ENCODE results near the gene PAX6.

PAX6 gene

DNA sequence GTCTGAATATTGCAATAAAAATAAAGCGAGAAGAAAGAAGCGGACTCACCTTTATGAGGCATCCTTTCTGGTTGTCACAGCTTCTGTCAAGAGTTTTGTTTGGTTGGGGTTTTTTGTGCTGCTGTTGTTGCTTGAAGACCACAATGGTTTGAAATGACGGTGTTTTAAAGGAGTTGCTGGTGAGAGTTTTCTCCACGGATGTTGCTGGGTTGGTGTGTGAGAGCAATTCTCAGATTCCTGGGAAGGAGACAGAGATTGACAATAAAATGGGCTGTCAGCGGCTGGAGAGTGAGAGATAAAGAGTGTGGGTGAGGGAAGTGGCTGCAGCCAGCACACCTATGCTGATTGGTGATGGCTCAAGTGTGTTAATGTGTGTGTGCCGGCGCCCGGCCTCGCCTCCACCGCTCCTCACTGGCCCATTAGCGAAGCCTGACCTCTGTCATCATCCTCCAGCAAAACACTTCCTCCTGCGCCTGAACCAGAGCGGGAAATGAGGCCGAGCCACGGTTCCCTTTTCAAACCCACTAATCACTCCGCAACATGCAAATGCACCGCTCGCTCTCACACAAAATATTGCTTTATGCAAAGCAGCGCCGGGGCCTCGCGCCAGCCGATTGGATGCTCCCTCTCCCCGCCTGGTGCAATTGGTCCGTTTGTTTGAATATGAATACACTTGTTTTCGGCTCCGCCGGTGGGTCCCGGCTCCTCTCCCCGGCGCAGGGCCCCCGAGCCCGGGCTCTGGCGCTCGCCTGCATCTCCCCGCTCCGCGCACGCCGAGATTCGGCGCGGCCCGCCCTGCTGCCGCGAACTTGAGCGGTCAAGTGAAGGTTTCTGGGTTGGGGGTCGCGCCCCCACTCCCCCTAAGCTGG lies at the start of gene PAX6:
PAX6 (minus strand) TSS at position 544 of the 869 bp plus-strand sequence. CDS start 4,911 bp downstream, outside the sequence.
- DNase-seq (ENCODE audit: low spot score) = peak; percentile 85

DNA sequence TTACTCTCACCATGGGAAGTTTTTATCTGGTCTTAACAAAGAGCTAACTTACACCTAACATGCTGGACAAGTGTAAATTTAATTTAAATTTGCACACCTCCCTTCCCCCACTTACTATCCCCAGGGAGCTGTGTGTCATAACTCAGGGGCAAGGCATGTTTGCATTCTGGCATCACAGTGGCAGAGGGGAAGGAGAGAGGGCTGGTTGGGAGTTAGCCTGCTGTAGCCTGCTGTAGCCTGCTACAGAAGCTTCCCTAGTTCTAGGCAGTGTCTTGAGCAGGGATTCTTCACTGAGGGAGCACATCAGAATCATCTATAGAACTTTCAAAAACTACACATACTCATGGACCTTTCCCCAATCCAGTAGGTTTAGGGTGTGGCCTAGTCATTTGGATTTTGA lies 49.3 kb upstream of the PAX6 start:
- DNase-seq (ENCODE audit: low spot score) = no peak

DNA sequence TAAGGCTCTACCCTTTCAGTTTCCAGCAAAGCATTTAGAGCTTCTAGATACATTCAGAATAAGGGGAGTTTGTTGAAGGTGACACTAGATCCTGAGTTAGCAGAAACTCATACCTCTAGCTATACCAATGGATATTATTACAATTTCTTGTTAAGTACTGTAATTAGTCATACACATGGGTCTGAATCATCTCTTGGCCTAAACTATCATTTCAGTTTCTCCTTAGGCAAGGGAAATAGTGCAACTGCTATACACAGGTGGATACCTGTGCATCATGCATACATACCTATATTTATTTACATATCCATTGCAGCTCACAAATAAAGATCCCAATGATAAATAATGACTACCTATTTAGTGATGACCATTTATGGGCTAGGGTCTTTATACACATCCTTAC lies 45.1 kb upstream of the PAX6 start:
- DNase-seq (ENCODE audit: low spot score) = no peak

DNA sequence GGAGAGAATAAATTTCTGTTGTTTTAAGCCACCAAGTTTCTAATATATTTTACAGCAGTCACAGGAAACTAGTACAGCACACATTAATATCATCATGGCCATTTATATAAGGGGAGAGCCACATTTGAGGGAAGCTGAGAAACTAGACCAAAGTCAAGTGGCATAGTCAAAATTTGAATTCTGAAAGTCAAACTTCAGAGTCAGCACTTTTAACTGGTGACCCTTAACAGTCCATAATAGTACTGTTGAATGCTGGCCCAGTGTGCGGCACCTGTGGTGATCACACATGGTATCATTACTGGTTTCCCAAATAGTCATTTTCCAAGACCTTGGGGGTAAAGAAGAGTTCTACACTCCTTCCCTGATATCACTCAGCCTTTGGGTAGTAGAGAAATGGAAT lies 44.3 kb upstream of the PAX6 start:
- DNase-seq (ENCODE audit: low spot score) = no peak

DNA sequence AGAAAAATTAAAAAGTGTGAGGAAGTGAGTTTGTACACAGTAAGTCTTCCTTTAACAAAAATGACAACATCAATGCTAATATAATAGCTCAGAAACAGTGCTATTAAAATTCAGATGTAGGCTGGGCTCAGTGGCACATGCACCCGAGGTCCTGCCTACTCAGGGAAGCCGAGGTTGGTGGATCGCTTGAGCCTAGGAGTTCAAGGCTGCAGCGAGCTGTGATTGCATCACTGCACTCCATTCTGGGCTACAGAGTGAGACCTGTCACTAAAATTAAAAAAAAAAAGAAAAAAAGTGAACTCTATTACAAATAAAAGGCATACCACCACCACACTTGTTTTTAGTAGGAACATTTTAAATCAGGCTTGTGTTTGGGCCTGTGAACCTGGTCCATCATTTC lies 39.2 kb upstream of the PAX6 start:
- no peak for DNase-seq (ENCODE audit: low spot score)

DNA sequence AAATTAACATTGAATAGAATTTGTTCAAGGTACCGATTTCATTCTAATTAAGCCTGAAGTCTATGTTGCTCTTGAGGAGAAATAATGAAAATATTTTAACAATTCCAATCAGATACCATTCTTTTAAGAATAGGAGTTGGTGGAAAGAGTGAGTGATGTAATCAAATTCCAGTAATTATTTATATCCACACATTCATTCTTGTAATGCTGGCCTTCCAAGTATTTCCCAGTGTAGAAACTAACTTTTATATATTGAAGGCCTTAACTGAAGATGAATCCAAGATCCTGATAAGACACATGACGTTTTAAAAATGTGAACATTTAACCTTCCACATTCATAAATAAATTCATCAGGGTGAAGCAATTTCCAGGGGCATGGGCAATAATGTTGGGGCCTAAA lies 36.6 kb upstream of the PAX6 start:
- DNase-seq (ENCODE audit: low spot score) = no peak

DNA sequence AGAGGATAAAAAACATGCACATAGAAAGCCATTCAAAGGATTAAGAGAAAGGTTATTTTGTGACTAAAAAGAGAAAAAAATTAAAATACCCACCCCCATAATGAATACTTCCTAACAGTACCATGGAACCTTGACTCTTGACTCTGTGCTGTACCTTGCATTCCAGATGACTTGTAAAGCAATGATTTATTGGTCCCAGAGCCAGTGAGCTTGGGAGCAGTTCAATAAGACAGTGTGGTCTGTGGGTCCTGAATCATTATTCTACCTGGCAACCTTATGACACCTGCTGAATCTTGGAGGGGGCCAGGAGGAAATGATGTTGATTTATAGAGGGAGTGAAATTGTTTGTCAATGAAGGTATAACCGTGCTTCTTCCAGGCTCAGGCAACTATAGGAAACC lies 34.2 kb upstream of the PAX6 start:
- no peak for DNase-seq (ENCODE audit: low spot score)

DNA sequence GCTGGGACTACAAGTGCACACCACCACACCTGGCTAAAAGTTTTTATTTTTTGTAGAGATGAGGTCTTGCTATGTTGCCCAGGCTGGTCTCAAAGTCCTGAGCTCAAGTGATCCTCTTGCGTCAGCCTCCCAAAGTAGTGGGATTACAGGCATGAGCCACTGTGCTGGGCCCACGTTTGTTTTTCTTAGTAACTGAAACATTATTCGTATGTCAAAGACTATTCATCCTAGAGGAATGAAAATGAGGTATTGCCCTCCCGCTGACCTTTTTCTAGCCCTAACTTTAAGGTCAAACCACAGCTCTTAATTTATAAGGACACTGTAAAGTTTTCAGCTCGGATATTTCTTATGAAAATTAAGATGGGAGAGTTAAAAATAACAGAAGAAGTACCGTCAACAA lies 33.2 kb upstream of the PAX6 start:
- no peak for DNase-seq (ENCODE audit: low spot score)

DNA sequence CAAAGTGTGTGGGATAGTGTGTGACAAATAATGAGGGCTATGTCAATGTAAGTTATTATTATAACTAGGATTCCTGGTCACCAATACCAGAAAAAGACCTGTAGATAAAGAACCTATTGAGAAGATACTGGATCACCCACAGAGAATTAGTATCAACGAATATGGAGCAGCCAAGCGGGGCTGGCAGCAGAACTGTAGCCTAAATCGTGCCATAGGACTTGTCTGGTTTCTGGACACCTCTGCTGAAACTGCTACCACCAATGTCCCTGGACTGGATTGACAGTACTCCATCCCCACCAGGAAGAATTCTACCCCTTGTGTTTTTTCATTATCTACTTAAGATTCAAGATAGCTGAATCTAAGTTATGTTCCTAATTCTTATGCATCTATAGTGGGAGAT lies 30.3 kb upstream of the PAX6 start:
- no peak for DNase-seq (ENCODE audit: low spot score)

DNA sequence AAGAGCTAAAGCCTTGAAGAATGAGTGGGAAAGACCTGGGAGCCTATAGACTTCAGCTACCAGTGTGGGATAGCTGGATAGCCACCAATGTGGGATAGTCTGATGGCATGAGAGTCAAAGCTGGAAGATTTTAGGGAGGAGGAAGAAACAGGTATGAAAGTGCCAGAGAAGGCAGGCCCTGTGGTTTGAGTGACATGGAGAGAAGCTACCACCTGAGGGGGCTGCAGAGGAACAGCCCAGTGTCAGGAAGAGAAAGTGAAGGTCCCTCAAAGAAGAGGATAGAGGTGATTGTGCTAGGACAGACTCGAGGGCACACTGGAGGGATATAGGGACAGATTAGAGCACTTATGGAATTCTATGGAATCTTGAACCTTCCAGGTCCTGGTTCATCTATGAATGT lies 23.1 kb upstream of the PAX6 start:
- DNase-seq (ENCODE audit: low spot score) = no peak

DNA sequence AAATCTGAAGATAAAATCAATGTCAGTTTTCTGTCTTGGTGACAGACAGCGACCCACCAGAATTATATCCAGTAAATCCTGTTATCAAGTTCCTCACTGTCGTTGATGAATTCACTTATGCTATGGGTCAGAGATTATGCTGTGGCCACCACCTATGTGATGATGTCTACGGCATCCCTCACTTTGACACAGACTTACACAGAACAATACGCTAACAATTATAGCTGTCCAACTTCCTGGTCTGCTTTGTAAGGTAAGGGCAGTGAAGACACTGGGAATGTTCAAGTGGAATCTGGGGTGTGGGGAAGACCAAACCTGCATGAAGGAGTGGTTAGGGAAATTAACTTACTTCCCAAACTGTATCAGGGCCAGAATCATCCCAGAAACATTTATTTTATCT lies 19.3 kb upstream of the PAX6 start:
- DNase-seq (ENCODE audit: low spot score) = no peak

DNA sequence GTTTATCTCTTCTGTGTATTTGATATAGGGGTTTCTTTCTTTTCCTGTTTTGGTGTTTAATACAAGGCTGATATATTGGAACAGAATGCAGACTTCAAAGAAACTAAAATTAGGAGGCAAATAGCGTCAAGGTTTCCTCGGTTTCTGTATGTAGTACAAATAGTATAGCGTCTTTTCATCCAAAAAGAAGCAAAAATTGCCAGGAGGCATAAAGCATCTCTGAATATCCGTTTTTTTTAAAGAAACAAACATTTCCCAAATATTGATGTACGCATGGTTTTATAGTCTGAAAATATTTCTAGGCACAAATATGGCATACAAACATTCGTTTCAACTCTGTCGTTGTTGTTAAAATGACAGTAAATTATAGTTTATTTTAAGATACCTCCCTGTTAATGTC lies 17.1 kb upstream of the PAX6 start:
- DNase-seq (ENCODE audit: low spot score) = no peak

DNA sequence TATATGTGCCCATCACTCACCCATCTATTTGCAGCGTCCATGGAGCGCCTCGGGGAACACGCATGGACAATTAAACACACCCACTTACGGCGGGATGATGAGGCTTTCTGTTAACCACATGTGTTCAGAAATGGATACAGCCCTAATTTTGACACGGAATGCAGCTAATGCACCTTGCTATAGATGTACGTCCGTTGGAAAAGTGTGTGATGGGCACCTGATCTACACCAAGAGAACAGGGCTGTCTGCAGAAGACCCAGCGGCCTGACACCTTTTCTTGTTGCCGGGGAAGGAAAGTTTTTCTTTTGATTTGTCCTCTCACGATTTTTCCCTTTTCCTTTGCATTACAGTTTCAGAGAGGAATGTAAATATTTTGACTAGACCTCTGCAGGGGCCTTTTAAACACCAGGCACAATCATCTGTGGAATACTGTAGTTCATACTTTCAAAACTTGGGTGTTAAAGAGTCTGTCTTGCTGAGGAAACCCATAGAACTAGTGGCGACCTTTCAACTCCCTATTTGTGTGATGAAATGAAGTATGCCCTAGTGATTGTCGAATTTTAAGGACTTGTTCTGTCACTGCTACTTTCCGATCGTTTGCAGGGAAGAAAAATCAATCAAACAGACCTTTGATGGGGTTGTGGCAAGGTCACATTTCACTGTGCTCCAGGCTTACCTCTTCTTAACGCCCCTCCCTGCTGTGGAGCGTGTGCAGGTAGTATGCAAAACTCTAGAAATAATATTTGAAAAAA lies 16.5 kb upstream of the PAX6 start:
- no peak for DNase-seq (ENCODE audit: low spot score)

DNA sequence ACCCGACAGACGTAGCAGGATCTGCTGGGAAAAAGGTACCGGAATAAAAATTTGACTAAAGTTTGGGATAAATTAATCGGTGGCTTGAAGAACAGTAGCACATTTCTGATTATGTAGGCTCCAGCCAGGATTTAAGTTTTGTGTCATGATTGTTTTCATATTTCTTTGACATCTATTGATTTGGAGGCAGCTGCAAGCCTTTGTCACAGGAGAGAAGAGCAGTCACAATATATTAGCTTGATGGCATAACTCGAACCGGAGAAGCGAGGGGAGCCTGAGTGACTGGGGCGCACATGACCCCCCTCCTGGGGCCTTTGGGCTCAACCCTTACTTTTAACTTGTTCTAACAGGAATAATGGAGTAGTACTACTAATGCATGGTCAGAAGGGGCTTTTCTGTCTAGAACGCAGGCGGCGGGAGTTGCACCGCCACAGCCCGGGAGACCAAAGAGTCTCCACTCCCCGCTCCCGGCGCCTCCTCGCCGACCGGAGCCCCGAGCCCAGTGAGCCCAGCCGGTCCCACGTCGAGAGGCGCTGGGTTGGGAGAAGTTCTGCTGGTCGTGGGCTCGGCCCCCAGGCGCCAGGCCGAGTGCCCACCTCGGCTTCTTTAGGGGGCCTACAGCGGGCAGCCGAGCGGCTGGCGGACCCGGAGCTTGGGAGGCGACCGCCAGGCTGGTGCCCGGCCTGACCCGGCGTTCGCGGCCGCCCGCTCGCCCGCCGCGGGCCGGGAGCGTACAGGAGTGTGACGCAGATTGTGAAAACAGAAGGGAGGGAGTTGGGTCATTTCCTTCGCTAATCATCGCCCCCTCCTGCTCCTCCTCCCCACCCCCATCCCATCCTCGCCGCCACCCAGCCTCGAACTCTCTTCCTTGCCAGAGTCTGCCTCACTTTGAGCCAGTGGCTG lies 15.7 kb upstream of the PAX6 start:
- no peak for DNase-seq (ENCODE audit: low spot score)

DNA sequence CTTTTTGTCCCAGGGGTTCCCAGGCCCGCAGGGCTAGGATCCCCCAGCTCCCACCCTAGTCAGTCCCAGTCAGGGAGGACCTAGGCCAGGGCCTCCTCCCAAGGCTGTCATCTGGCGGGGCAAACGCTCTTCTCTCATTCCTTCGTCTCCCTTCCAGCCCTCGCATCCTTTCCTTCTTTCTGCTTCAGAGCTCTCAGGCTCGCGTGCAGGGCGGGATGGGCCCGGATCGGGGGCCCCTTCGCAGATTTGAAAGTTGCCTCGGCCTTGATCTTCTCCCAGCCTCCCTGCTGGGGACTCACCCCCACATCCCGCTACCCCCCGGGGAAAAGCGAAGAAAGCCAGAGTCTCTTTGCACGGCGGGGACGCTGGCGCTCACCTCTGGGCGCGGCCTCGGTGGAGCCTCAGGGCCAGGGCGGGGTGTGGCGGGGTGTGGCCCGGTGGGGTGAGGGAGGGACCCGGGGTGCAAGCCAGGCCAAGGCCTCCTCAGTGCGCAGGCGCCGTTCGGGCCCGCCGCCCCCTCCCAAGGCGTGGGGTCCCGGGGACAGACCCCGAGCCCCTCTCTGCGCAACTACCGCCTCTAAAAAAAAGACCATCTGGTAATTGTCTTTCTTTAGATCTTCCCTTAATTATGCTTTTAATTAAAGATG lies 14.8 kb upstream of the PAX6 start:
- no peak for DNase-seq (ENCODE audit: low spot score)

DNA sequence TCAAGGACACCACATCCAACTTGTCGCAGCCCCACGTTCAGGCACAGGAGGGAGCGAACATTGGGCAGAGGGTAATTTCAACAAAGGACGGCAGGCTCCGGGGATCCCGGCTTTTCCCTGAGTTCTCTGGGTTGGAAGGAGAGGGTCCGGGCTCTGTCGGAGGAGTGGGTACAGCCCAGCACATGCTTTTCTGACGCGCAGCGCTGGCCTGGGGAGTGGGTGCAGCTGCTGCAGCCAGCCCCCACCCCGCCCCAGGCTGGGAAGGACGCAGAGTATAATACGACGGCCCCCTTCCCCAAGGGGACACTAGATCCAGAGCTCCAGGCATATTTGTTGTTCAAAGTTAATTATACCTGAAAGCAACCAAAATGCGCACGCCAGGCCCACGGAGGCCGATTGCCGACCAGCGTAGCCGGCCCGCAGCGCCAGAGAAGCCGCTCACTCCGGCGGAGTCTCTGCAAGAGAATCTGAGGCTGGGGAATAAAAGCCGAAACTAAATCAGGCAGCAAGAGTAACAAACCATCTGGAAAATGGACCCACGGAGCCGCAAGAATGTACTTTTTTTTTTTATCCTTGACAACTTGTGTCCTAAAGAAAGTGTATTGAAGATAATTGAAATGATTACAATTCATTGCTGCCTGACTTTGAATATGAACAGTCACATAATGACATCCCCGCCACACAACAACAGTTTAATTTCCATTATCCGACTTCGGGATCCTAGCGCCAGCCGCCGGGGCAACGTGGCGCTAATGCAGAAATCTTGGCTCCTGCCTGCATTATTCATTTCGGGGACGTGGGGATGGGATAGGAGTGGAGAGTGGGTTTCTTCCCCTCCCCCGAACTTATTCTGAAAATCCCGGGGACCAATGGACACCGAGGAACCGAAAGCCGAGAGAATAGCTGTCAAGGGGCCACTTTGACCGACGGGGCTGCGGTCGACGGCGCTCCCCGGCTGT lies 14.0 kb upstream of the PAX6 start:
- no peak for DNase-seq (ENCODE audit: low spot score)

DNA sequence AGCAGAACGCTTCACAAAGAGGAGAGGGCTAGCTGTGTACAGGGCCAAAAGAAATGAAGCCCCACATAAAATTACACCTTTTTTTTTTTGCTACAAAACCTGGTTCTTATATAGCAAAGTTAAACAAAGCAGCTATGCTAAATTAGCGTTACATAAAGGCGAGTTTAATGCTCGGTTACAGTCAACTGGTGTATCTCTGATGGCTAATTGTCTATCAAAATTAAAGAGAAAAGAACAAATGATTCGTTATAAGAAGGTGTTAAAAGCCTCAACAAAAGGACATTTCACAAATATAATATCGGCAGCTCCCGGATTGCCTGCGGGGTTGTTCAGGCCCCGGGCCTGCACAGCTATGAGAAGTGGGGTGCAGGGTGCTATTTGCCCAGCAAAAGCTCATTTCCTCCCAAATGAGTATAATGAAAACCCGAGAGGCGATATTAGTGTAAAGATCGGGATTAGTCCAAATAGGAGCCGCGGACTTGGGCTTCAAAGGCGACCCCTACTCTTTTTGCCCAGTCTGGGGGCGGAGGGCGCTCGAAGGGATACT lies 13.3 kb upstream of the PAX6 start:
- no peak for DNase-seq (ENCODE audit: low spot score)

DNA sequence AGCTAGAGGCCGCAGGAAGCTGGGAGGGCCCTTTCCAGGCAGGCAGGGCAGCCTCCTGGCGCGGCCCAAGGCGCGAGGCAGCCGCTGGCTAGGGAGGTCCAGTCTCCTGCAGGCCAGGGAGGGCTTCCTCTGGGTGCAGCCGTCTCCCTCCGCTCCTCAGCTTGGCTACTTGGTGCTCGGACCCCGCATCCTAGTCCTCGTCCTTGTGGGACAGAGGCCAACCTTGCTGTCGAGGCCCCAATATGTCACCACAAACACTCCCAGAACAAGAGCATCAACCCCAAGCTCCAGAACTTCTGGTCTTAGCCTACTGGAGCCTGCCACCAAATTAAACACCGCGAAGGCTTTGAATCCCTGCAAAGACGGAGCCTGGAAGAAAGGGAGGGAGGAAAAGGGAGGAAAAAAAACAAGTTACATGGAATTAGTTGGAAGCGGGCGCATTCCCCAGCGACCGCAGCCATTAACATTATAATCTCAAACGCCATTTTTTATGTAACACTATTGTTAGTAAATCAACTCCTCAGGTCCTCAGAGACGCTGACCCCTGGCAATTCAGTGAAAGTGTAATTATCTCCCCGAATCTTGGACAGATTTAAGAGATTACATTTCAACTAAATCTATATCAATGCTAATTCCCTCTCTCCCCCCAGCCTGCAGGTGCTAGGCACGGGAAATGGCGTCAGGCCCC lies 12.7 kb upstream of the PAX6 start:
- DNase-seq (ENCODE audit: low spot score) = no peak

DNA sequence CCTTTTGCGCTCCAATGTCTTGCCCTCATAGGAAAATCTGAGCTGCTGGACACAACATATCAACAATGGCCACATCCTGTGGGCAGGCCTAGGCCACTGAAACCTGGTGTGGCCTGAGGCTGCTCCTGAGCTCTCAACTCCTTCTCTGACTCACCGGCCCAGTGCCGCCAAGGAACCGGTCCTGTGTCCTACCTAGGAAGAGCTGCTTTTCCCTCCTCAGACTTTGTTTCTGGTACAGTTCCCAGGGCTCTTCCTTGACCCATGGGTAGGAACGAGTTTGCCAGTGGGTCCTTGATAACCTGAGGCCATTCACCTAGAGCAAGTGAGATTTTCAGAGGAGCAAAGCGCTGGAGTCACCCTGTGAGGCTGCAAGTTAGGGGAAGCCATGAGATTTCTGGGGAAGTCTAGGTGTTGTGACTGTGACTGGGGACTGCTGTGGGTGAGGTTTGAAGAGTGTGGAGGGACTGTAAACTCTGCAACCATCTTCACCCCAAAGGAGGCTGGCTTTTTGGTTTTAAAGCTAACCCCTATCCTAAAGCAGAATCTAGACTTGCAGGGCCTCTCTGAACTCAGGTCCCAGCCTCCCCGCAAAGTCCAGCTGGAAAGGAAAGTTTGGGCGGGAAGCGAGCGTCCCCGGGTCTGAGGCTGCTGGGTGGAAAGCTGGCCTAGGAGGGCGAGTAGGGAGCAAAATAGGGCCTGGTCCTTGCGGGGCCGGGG lies 12.0 kb upstream of the PAX6 start:
- DNase-seq (ENCODE audit: low spot score) = no peak

All from Ammon's horn (tissue), 1 donor.